Neural cell (in vitro differentiated cells): ENCODE measurements around the gene STT3B. TPM values are rescaled to one million over a fixed set of nuclear protein-coding genes. Genes with fewer than 3 reads are reported as not detected.

Experiments
- H2AFZ ChIP-seq: fragments of 200-600, 300-800 bp; sonication (generic), shearing (Covaris generic); 2 replicates; pipeline ENCODE4 v1.6.0; 2014; ENCODE audit warnings: low read depth, mild to moderate bottlenecking, antibody characterized with exemption, low read length, moderate library complexity
- H3F3A ChIP-seq: fragments of 200-600 bp; shearing (Covaris generic); 2 replicates; pipeline ENCODE4 v1.6.1; 2016; ENCODE audit warnings: mild to moderate bottlenecking, moderate library complexity, mixed read lengths, antibody characterized with exemption, low read length; ENCODE audit not compliant: insufficient read depth, poor library complexity, severe bottlenecking
- H3K27ac ChIP-seq: fragments of 200-600, 300-800 bp; sonication (generic), shearing (Covaris generic); 2 replicates; pipeline ENCODE4 v1.5.1; 2014; ENCODE audit warnings: mild to moderate bottlenecking, low read length, moderate library complexity
- H3K27me3 ChIP-seq: fragments of 300-800, 200-600 bp; sonication (generic), shearing (Covaris generic); 2 replicates; pipeline ENCODE4 v1.6.0; 2014; ENCODE audit warnings: mild to moderate bottlenecking, low read depth, low read length, moderate library complexity; ENCODE audit not compliant: insufficient read depth
- H3K36me3 ChIP-seq: fragments of 300-800, 200-600 bp; sonication (generic), shearing (Covaris generic); 2 replicates; pipeline ENCODE4 v1.5.1; 2014; ENCODE audit warnings: mild to moderate bottlenecking, antibody characterized with exemption, low read length, moderate library complexity; ENCODE audit not compliant: insufficient read depth
- H3K4me2 ChIP-seq: fragments of 300-800, 200-600 bp; sonication (generic), shearing (Covaris generic); 2 replicates; pipeline ENCODE4 v1.6.0; 2014; ENCODE audit warnings: mild to moderate bottlenecking, low read length
- H3K4me3 ChIP-seq: fragments of 300-800, 200-600 bp; sonication (generic), shearing (Covaris generic); 2 replicates; pipeline ENCODE4 v1.5.1; 2014; ENCODE audit warnings: mild to moderate bottlenecking, low read length, moderate library complexity
- H3K79me2 ChIP-seq: fragments of 200-600 bp; shearing (Covaris generic); replicated peaks from 2 replicates; pipeline ENCODE4 v1.6.0; 2014; ENCODE audit warnings: mild to moderate bottlenecking, low read length, moderate library complexity; ENCODE audit not compliant: insufficient read depth
- H3K9ac ChIP-seq: fragments of 300-800, 200-600 bp; sonication (generic), shearing (Covaris generic); 2 replicates; pipeline ENCODE4 v1.6.1; 2016; ENCODE audit warnings: mild to moderate bottlenecking, low read length, mixed read lengths
- H3K9me2 ChIP-seq: fragments of 200-600 bp; shearing (Covaris generic); 2 replicates; pipeline ENCODE4 v1.6.1; 2016; ENCODE audit warnings: mild to moderate bottlenecking, low read length, mixed read lengths; ENCODE audit not compliant: insufficient read depth
- H3K9me3 ChIP-seq: fragments of 200-600, 300-800 bp; sonication (generic), shearing (Covaris generic); 2 replicates; pipeline ENCODE4 v1.6.1; 2016; ENCODE audit warnings: mild to moderate bottlenecking, mixed run types, low read length, moderate library complexity, mixed read lengths
- H4K20me1 ChIP-seq: fragments of 200-600 bp; shearing (Covaris generic); 2 replicates; pipeline ENCODE4 v1.6.1; 2016; ENCODE audit warnings: mild to moderate bottlenecking, mixed run types; ENCODE audit not compliant: insufficient read depth
- CTCF ChIP-seq: fragments of 450-650 bp; IDR thresholded peaks from 2 replicates; pipeline ENCODE4 v1.5.1; 2014; ENCODE audit warnings: antibody characterized with exemption, mild to moderate bottlenecking, moderate library complexity; ENCODE audit not compliant: poor library complexity, severe bottlenecking
- EP300 ChIP-seq: fragments of 450-650 bp; conservative IDR thresholded peaks from 2 replicates; pipeline ENCODE4 v1.6.1; 2014; ENCODE audit warnings: antibody characterized with exemption, mild to moderate bottlenecking, moderate library complexity; ENCODE audit not compliant: poor library complexity, severe bottlenecking
- EZH2 ChIP-seq: fragments of 200-600, 300-800 bp; shearing (Covaris generic), sonication (generic); IDR thresholded peaks from 2 replicates; pipeline ENCODE4 v1.6.1; 2014; ENCODE audit warnings: antibody characterized with exemption, low read length, borderline replicate concordance, mild to moderate bottlenecking; ENCODE audit not compliant: insufficient read depth, poor library complexity, severe bottlenecking
- MXI1 ChIP-seq: fragments of 450-650 bp; conservative IDR thresholded peaks from 2 replicates; pipeline ENCODE4 v1.6.1; 2014; ENCODE audit warnings: antibody characterized with exemption, mild to moderate bottlenecking; ENCODE audit not compliant: poor library complexity, severe bottlenecking
- POLR2AphosphoS5 ChIP-seq: IDR thresholded peaks from 2 replicates; pipeline ENCODE4 v1.6.1; 2012
- RAD21 ChIP-seq: fragments of 450-650 bp; conservative IDR thresholded peaks from 2 replicates; pipeline ENCODE4 v1.6.1; 2014; ENCODE audit warnings: antibody characterized with exemption, mild to moderate bottlenecking, moderate library complexity
- REST ChIP-seq: IDR thresholded peaks from 2 replicates; pipeline ENCODE4 v1.6.1; 2012; ENCODE audit warnings: borderline replicate concordance
- SMC3 ChIP-seq: fragments of 450-650 bp; conservative IDR thresholded peaks from 2 replicates; pipeline ENCODE4 v1.6.1; 2014; ENCODE audit warnings: antibody characterized with exemption, mild to moderate bottlenecking, moderate library complexity; ENCODE audit not compliant: poor library complexity
- TAF1 ChIP-seq: IDR thresholded peaks from 2 replicates; pipeline ENCODE4 v1.6.1; 2012; ENCODE audit warnings: low read depth
- polyA plus RNA-seq: library from polyadenylated mRNA; depleted of rRNA; stranded (reverse); fragments of >200 nt; gene quantifications from 2 replicates; pipeline ENCODE4 v1.2.3, GENCODE V29; 2014

Gene STT3B
- polyA plus RNA-seq, 1 donor from 2014 or later = 100 TPM

GRCh38 chr3:31502803-31503221 lies 29.9 kb upstream of the STT3B start:
- Histone ChIP-seq H3K27me3 (no peaks in the 10 kb centered on the region), H3K4me3 (no peak overlapping the region), H2AFZ (no peak overlapping the region), H3F3A (no peaks in the 10 kb centered on the region), H3K9me3 (no peaks in the 10 kb centered on the region), H3K27ac (no peak overlapping the region), H4K20me1 (no peaks in the 10 kb centered on the region), H3K79me2 (no peaks in the 10 kb centered on the region), H3K36me3 (no peaks in the 10 kb centered on the region), H3K9ac (no peak overlapping the region), H3K9me2 (no peaks in the 10 kb centered on the region), H3K4me2 (no peak overlapping the region)
- TF ChIP-seq RAD21 (no peak), MXI1 (no peak), POLR2AphosphoS5 (no peak), EP300 (no peak)

GRCh38 chr3:31503456-31503855 lies 29.3 kb upstream of the STT3B start:
- TF ChIP-seq RAD21 = no peak
- TF ChIP-seq MXI1 = no peak
- no peak for TF ChIP-seq EP300
- TF ChIP-seq REST = no peak
- no peak for TF ChIP-seq SMC3
- no peak for TF ChIP-seq POLR2AphosphoS5
- no peak for TF ChIP-seq CTCF
- TF ChIP-seq EZH2 = no peak
- TF ChIP-seq TAF1 = no peak

GRCh38 chr3:31504230-31504629 lies 28.5 kb upstream of the STT3B start:
- no peaks in the 10 kb centered on the region for H3K27me3 ChIP-seq
- TF ChIP-seq TAF1 (no peak), SMC3 (no peak), CTCF (no peak), MXI1 (no peak), POLR2AphosphoS5 (no peak), EP300 (no peak), REST (no peak), RAD21 (no peak), EZH2 (no peak)
- H3K4me2 ChIP-seq = no peak overlapping the region
- H2AFZ ChIP-seq = no peak overlapping the region
- H3K27ac ChIP-seq = no peak overlapping the region
- no peak overlapping the region for H3K9ac ChIP-seq
- no peaks in the 10 kb centered on the region for H3K36me3 ChIP-seq
- no peaks in the 10 kb centered on the region for H3K9me3 ChIP-seq
- H3K9me2 ChIP-seq = no peaks in the 10 kb centered on the region
- H3K79me2 ChIP-seq = no peaks in the 10 kb centered on the region
- H4K20me1 ChIP-seq = no peaks in the 10 kb centered on the region
- no peaks in the 10 kb centered on the region for H3F3A ChIP-seq
- no peak overlapping the region for H3K4me3 ChIP-seq

More at GRCh38 chr3:31503456-31503855, 29.3 kb upstream of the STT3B start:
- no peak overlapping the region for H3K4me3 ChIP-seq
- H3F3A ChIP-seq = no peaks in the 10 kb centered on the region
- H3K27ac ChIP-seq = no peak overlapping the region
- H3K4me2 ChIP-seq = no peak overlapping the region
- H3K27me3 ChIP-seq = no peaks in the 10 kb centered on the region
- no peaks in the 10 kb centered on the region for H3K9me2 ChIP-seq
- H3K79me2 ChIP-seq = no peaks in the 10 kb centered on the region
- H2AFZ ChIP-seq = no peak overlapping the region
- H3K9ac ChIP-seq = no peak overlapping the region
- H3K36me3 ChIP-seq = no peaks in the 10 kb centered on the region
- no peaks in the 10 kb centered on the region for H3K9me3 ChIP-seq
- H4K20me1 ChIP-seq = no peaks in the 10 kb centered on the region
